Central memory CD4-positive, alpha-beta T cell (primary cell): ENCODE data around the gene POLR2H.

Experiments used
- DNase-seq: peaks from one replicate; pipeline ENCODE4 v3.0.0; 2022

Gene POLR2H

GRCh38 chr3:184372911-184373310 is 11.4 kb downstream of the POLR2H start:
- no peak for DNase-seq

DNA sequence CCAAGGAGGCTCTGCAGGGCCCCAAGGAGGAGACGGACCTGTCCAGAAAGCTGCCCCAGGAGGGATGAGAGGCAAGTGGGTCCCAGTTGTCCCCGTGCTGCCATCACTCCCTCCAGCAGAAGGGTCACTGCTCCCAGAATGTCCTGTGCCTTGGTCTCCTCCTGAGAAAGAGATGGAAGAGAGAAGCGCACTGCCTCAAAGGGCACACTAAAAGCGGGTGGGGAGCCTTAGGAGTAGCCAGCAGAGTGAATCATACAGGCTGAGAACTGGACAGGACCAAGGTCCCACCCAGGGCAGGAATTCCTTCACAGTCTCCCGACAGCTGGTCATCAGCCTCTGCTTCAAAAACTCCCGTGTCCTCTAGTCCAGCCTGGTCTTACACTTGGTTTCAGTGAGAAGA is 11.9 kb downstream of the POLR2H start:
- no peak for DNase-seq

DNA sequence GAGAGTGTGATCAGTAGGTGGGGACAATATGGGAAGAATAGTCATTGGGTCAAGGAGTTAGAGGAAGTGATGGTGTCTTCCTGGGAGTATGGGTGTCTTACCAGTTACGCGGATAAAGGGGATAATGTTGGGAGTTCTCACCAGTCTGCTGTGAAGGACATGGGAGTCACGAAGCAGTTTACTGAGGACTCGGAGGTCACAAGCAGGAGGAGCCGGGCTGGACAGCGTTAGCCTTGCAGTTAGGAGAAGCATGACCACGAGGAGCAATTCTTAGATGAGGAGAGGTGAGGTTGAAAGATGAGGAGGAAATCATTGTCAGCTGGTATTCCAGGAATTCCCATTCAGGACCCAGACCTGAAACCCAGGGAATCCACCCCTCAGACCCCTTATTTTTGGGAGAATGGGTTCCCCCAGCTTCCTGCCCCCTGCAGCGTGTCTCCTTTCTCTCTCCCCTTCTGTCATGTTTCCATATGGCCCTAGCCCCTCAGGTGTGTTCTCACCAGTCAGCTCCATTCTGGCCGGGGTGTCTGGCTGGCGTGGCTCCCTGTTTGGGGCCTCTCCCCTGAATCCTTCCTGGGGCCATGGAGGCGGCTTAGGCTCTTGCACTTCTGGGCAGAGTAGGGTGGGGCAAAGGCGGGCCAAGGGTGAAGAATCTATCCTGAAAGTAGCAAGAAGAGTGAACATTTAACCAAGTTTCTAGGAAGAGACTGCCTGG is 14.4 kb downstream of the POLR2H start:
- no peak for DNase-seq

DNA sequence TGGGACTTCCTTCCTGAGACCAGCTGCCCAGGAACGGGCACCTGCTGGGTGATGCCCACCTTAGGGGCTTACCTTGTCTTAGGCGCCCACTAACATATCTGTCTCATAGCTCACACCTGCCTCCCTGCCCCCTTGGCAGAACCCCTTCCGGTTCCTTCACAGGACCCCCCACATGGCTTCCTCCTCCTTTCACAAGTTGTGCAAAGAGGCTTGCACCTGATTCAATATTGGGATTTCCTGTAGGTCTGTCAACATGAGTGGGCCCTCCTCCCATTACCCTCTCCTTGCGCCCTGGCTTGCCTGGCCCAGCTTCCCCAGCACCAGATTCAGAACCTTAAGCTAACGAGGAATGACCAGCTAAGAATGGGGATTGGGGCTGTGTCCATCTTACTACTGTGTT is 15.9 kb downstream of the POLR2H start:
- DNase-seq = no peak

DNA sequence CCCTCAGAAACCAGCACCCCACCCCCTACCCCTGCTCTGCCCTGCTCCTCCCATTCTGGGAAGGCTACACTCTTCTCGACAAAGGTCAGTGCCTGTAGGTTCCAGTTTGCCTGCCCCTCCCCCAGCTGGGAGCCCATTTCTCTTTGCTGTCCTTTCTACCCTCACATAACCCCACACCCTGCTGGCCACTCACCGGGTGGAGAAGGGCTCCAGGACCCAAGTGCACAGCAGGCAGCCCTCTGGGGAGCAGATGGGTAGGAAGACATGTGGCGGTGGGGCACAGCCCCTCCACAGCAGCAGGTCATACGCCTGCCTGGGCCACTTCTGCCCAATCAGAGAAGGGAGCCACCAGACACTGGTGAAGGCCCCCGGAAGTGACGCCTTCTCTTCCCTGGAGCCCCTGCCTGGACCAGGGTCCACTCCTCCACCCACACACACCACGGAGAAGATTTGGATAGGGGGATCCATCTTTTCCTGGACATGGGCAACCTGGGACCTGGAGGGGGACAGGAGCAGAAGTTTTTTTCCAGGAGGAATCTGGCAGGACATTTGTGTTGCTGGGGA is 16.5 kb downstream of the POLR2H start, which contains the start of gene THPO:
THPO (minus strand) TSS at position 326 of the 564 bp plus-strand sequence. CDS start 1,948 bp downstream, outside the sequence.
- DNase-seq = no peak

DNA sequence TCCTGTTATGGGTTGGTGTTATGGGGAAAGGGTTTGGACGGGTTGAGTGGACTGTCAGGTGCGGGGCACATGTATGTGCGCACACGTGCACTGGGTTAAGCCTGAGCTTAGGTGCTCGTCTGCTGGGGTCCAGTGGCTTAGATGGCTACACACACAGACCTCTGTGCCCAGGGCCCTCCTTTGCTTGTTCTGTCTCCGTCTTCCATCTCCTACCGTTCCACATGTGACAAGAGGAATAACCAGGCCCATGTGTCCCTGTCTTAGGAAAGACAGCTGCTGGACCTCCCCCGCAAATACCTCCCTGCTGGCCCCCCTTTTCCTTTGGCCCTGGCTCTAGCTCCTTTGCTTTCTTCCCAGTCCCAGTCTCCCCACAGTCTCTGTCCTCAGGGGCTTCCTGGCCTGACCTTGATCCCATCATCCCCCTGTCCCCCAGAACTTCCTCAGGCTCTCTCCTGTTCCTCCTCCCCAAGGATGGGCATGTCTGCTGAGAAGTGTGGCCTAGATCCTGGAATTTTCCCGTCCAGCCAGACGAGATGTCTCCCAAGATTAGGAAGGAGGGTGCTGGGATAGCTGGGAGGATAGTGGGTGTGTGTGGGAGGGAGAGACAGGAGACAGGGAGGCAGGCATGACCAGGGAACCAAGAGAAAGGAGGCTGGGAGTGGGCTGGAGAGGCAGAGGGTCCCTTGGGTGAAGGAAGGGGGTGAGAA is 17.3 kb downstream of the POLR2H start:
- no peak for DNase-seq

GRCh38 chr3:184379358-184380184 is 18.1 kb downstream of the POLR2H start, which contains the start of gene CHRD:
Gene CHRD, plus strand, starts transcription at chr3:184380054. Its CDS starts 265 bp downstream, at chr3:184380319.
- no peak for DNase-seq

DNA sequence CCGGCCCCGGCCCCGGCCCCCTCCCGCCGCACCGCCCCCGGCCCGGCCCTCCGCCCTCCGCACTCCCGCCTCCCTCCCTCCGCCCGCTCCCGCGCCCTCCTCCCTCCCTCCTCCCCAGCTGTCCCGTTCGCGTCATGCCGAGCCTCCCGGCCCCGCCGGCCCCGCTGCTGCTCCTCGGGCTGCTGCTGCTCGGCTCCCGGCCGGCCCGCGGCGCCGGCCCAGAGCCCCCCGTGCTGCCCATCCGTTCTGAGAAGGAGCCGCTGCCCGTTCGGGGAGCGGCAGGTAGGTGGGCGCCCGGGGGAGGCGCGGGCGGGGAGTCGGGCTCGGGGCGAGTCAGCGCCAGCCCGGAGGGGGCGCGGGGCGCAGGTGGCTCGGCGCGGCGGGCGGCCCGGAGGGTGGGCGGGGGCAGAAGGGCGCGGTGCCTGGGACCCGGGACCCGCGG is 18.7 kb downstream of the POLR2H start:
- DNase-seq = no peak

- no peak for DNase-seq
Measured at GRCh38 chr3:184380627-184381260, 19.2 kb downstream of the POLR2H start.

- DNase-seq = no peak
Measured at GRCh38 chr3:184381261-184382224, 20.0 kb downstream of the POLR2H start.

DNA sequence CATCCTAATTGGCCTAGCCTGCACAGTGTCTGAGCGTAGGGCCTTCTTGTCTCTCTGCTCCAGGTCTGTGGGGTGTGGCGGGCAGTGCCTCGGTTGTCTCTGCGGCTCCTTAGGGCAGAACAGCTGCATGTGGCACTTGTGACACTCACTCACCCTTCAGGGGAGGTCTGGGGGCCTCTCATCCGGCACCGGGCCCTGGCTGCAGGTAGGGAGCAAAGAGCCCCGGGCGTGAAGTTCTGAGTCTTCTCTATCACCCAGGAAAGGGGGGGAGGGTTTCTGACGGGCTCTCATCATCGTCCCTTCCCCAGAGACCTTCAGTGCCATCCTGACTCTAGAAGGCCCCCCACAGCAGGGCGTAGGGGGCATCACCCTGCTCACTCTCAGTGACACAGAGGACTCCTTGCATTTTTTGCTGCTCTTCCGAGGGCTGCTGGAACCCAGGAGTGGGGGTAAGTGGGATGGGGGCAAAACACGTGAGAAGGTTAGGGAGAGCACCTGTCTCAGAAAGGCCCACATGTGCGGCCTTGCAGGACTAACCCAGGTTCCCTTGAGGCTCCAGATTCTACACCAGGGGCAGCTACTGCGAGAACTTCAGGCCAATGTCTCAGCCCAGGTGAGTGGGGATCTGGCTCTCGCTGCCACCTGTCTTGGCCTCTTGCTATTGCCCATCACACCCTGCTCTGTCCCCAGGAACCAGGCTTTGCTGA is 21.0 kb downstream of the POLR2H start:
- no peak for DNase-seq

DNA sequence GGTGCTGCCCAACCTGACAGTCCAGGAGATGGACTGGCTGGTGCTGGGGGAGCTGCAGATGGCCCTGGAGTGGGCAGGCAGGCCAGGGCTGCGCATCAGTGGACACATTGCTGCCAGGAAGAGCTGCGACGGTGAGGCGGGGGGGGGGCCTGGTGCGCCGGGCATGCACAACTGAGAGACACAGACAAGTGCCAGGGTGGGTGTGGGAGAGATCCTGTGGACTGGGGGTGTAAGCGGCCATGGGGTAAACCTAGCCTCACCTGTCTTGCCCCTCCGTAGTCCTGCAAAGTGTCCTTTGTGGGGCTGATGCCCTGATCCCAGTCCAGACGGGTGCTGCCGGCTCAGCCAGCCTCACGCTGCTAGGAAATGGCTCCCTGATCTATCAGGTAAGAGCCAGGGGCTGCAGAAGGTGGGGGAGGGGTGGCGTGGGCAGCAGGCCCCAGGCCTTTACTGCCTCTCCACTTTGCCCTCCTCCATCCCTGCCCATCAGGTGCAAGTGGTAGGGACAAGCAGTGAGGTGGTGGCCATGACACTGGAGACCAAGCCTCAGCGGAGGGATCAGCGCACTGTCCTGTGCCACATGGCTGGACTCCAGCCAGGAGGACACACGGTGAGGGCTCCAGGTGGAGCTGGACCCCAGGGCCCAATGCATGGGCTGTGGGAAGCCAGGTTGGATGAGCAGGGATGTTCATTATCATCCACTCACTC is 21.7 kb downstream of the POLR2H start:
- DNase-seq = no peak

GRCh38 chr3:184384342-184384741 is 22.8 kb downstream of the POLR2H start:
- DNase-seq = no peak

DNA sequence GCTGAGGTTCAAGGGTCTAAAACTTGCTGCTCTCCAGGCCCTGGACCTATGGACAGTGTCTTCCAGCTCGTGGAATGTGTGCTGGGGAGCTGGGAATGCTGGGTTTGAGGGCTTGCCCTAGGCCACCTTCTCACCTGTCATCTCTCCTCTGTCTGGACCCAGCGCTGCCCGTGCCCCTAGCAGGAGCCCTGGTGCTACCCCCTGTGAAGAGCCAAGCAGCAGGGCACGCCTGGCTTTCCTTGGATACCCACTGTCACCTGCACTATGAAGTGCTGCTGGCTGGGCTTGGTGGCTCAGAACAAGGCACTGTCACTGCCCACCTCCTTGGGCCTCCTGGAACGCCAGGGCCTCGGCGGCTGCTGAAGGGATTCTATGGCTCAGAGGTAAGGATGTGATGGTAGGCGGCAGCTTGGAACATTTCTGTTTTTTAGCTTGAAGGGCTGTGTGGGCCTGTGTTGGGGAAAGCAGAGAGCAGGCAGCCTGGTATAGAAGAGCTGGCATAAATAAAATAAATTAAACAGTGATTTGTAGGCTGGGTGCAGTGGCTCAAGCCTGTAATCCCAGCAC is 23.4 kb downstream of the POLR2H start:
- DNase-seq = no peak

- DNase-seq = no peak
Measured at GRCh38 chr3:184386047-184386806, 24.7 kb downstream of the POLR2H start.

- DNase-seq = no peak
Measured at GRCh38 chr3:184387174-184387714, 25.7 kb downstream of the POLR2H start.

DNA sequence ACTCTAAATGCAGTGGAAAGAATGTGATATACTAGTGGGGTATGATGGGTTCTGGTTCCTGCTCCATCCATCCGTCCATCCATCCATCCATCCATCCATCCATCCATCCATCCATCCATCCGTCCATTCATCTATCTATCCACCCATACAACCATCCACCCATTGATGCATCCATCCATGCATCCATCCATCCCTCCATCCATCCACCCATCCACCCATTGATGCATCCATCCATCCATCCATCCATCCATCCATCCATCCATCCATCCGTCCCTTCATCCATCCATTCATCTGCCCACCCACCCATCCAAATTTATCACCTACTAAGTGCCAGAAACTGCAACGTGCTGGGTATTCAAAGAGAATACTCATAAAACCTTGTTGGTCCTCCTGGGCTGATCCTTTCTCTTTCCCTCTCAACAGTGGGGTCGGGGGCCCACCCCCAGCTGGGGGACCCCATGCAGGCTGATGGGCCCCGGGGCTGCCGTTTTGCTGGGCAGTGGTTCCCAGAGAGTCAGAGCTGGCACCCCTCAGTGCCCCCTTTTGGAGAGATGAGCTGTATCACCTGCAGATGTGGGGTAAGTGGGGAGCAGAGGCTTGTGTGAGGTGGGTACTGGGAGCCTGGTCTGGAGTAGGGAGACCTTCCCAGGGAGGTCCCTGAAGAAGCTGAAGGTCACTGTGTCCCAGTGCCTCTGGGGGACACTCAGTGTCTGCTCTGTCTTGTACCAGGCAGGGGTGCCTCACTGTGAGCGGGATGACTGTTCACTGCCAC is 26.8 kb downstream of the POLR2H start:
- DNase-seq = no peak

- no peak for DNase-seq
Measured at GRCh38 chr3:184388936-184389230, 27.4 kb downstream of the POLR2H start.
